Chondrocyte (in vitro differentiated cells): Measurements from ENCODE around the gene TAF11. TPM values are rescaled to one million over a fixed set of nuclear protein-coding genes. Genes with fewer than 3 reads are reported as not detected.

Experiments used
- DNase-seq: peaks from one replicate; pipeline ENCODE4 v3.0.0; 2021; ENCODE audit warnings: mixed read lengths, low spot score
- H3K27ac Mint-ChIP-seq: one replicate; pipeline ENCODE4 v1.8.0; 2021; ENCODE audit warnings: mild to moderate bottlenecking, moderate library complexity, mixed read lengths; ENCODE audit not compliant: unreplicated experiment
- H3K27me3 Mint-ChIP-seq: 2 replicates; pipeline ENCODE4 v1.8.0; 2021; ENCODE audit warnings: low read depth, mixed read lengths
- H3K36me3 Mint-ChIP-seq: 2 replicates; pipeline ENCODE4 v1.8.0; 2021; ENCODE audit warnings: low read depth, mixed read lengths
- H3K4me1 Mint-ChIP-seq: 2 replicates; pipeline ENCODE4 v1.8.0; 2021; ENCODE audit warnings: low read depth, mild to moderate bottlenecking, mixed read lengths
- H3K4me3 Mint-ChIP-seq: one replicate; pipeline ENCODE4 v1.8.0; 2021; ENCODE audit warnings: mild to moderate bottlenecking, moderate library complexity, mixed read lengths; ENCODE audit not compliant: unreplicated experiment
- H3K9me3 Mint-ChIP-seq: 2 replicates; pipeline ENCODE4 v1.8.0; 2021; ENCODE audit warnings: low read depth, mixed read lengths
- CTCF ChIP-seq: fragments of 200-600 bp; sonication (generic); IDR thresholded peaks from 2 replicates; pipeline ENCODE4 v1.5.0; 2021; ENCODE audit warnings: antibody characterized with exemption, mild to moderate bottlenecking, moderate library complexity
- total RNA-seq: library from RNA; stranded (reverse); gene quantifications from 3 replicates; pipeline ENCODE4 v1.2.1, GENCODE V29; 2021

TAF11 gene
- total RNA-seq, 1 donor from 2014 or later: 30.5 TPM

- no peaks in the 10 kb centered on the region for H3K27me3 Mint-ChIP-seq
- no peaks in the 10 kb centered on the region for H3K9me3 Mint-ChIP-seq
- H3K4me3 Mint-ChIP-seq: no peak overlapping the region
- no peak for DNase-seq
- H3K27ac Mint-ChIP-seq: no peak overlapping the region
- TF ChIP-seq CTCF: no peak
- H3K36me3 Mint-ChIP-seq: peaks cover 27% of the 10 kb centered on the region
- H3K4me1 Mint-ChIP-seq: no peaks in the 10 kb centered on the region
Observed at GRCh38 chr6:34875292-34876213, 12.3 kb downstream of the TAF11 start.

- no peak overlapping the region for H3K27ac Mint-ChIP-seq
- TF ChIP-seq CTCF: no peak
- no peaks in the 10 kb centered on the region for H3K9me3 Mint-ChIP-seq
- no peak for DNase-seq
- H3K27me3 Mint-ChIP-seq: no peaks in the 10 kb centered on the region
- no peak overlapping the region for H3K4me3 Mint-ChIP-seq
- peaks cover 27% of the 10 kb centered on the region for H3K36me3 Mint-ChIP-seq
- H3K4me1 Mint-ChIP-seq: no peaks in the 10 kb centered on the region
Observed at GRCh38 chr6:34872332-34872731, 15.5 kb downstream of the TAF11 start.

- no peak for DNase-seq
- H3K9me3 Mint-ChIP-seq: no peaks in the 10 kb centered on the region
- H3K36me3 Mint-ChIP-seq: peaks cover 29% of the 10 kb centered on the region
- no peak overlapping the region for H3K27ac Mint-ChIP-seq
- H3K27me3 Mint-ChIP-seq: no peaks in the 10 kb centered on the region
- no peaks in the 10 kb centered on the region for H3K4me1 Mint-ChIP-seq
- no peak overlapping the region for H3K4me3 Mint-ChIP-seq
- TF ChIP-seq CTCF: no peak
Observed at GRCh38 chr6:34871853-34872252, 16.0 kb downstream of the TAF11 start.

- H3K4me1 Mint-ChIP-seq: peaks cover 6% of the 10 kb centered on the region
- H3K4me3 Mint-ChIP-seq: no peak overlapping the region
- peaks cover 27% of the 10 kb centered on the region for H3K36me3 Mint-ChIP-seq
- DNase-seq: no peak
- H3K27ac Mint-ChIP-seq: no peak overlapping the region
- H3K27me3 Mint-ChIP-seq: no peaks in the 10 kb centered on the region
- no peaks in the 10 kb centered on the region for H3K9me3 Mint-ChIP-seq
- TF ChIP-seq CTCF: peak; percentile 33
Observed at GRCh38 chr6:34867484-34867883, 20.4 kb downstream of the TAF11 start.

GRCh38 chr6:34866509-34866908 is 21.3 kb downstream of the TAF11 start:
- Mint-ChIP-seq H3K36me3 (peaks cover 25% of the 10 kb centered on the region), H3K27ac (no peak overlapping the region), H3K9me3 (no peaks in the 10 kb centered on the region), H3K4me1 (peaks cover 6% of the 10 kb centered on the region), H3K4me3 (no peak overlapping the region), H3K27me3 (no peaks in the 10 kb centered on the region)
- no peak for DNase-seq
- no peak for TF ChIP-seq CTCF
